ENCODE data around the gene OR5AL1.
"Not testable (repeated sequence)": the region's sequence is repeated elsewhere in the genome, so short reads cannot be mapped to it uniquely, and the experiment has no call there.

Gene OR5AL1

DNA sequence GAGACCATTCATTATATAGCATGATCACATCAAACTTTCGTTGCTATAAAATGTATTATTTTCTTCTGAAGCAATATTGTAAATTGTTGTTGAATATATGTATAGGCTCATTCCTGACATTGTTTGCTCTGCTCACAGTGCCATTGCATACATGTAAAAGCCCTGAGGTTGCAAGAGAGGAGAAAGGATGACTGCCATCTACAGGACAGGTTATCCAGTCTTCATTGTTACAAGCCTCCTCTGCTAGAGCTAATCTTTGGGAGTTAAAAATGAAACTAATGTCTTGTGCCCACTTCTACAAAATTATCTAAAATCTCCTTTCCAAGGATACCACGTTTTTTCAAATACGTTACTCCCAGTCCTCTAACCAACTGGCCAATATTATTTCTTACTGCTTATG lies 16.4 kb upstream of the OR5AL1 start:
- H4K20me1 ChIP-seq (ENCODE audit: low read depth, low read length), result no peaks in the 10 kb centered on the region
- H3K27ac ChIP-seq (ENCODE audit: low read depth, low read length), result no peak overlapping the region
- no peaks in the 10 kb centered on the region for H3F3A ChIP-seq (ENCODE audit: insufficient read depth)
- no peaks in the 10 kb centered on the region for H3K27me3 ChIP-seq (ENCODE audit: low read length)
- no peak for TF ChIP-seq EZH2phosphoT487 (conservative IDR thresholded peaks at IDR 0.05; ENCODE audit: low read length)
- TF ChIP-seq CTCF (IDR thresholded peaks at IDR 0.05; ENCODE audit: insufficient read depth, low read length, poor library complexity, severe bottlenecking), result no peak
- no peaks in the 10 kb centered on the region for H3K79me2 ChIP-seq (ENCODE audit: insufficient read depth, low read length)
- no peaks in the 10 kb centered on the region for H3K9me3 ChIP-seq (ENCODE audit: insufficient read depth, low read length)
- no peak overlapping the region for H3K9ac ChIP-seq (ENCODE audit: low read length)
- no peak overlapping the region for H3K4me2 ChIP-seq (ENCODE audit: low read depth, low read length, poor library complexity, severe bottlenecking)
- H3K36me3 ChIP-seq (ENCODE audit: low read length), result no peaks in the 10 kb centered on the region
- no peak overlapping the region for H3K4me3 ChIP-seq (ENCODE audit: insufficient read depth, low read length, poor library complexity, severe bottlenecking)
- H2AFZ ChIP-seq (ENCODE audit: low read depth, low read length, severe bottlenecking), result no peak overlapping the region
- no peaks in the 10 kb centered on the region for H3K9me2 ChIP-seq (replicated peaks; ENCODE audit: insufficient read depth, low read length)

GRCh38 chr11:56401858-56402461 lies 10.5 kb upstream of the OR5AL1 start:
- not testable (repeated sequence) for H4K20me1 ChIP-seq (ENCODE audit: low read depth, low read length); H3K4me2 ChIP-seq (ENCODE audit: low read depth, low read length, poor library complexity, severe bottlenecking); H3K9me2 ChIP-seq (replicated peaks; ENCODE audit: insufficient read depth, low read length); H3K4me3 ChIP-seq (ENCODE audit: insufficient read depth, low read length, poor library complexity, severe bottlenecking); H2AFZ ChIP-seq (ENCODE audit: low read depth, low read length, severe bottlenecking); H3K79me2 ChIP-seq (ENCODE audit: insufficient read depth, low read length); H3K36me3 ChIP-seq (ENCODE audit: low read length); H3K9ac ChIP-seq (ENCODE audit: low read length); H3K27me3 ChIP-seq (ENCODE audit: low read length); H3F3A ChIP-seq (ENCODE audit: insufficient read depth); H3K9me3 ChIP-seq (ENCODE audit: insufficient read depth, low read length); H3K27ac ChIP-seq (ENCODE audit: low read depth, low read length)

- Histone ChIP-seq H3K9ac (ENCODE audit: low read length) (no peak overlapping the region), H3K9me3 (ENCODE audit: insufficient read depth, low read length) (no peaks in the 10 kb centered on the region), H3K36me3 (ENCODE audit: low read length) (no peaks in the 10 kb centered on the region), H3F3A (ENCODE audit: insufficient read depth) (no peaks in the 10 kb centered on the region), H3K27ac (ENCODE audit: low read depth, low read length) (no peak overlapping the region), H4K20me1 (ENCODE audit: low read depth, low read length) (no peaks in the 10 kb centered on the region), H3K9me2 (replicated peaks; ENCODE audit: insufficient read depth, low read length) (no peaks in the 10 kb centered on the region), H3K4me3 (ENCODE audit: insufficient read depth, low read length, poor library complexity, severe bottlenecking) (no peak overlapping the region), H2AFZ (ENCODE audit: low read depth, low read length, severe bottlenecking) (no peak overlapping the region), H3K27me3 (ENCODE audit: low read length) (no peaks in the 10 kb centered on the region), H3K79me2 (ENCODE audit: insufficient read depth, low read length) (no peaks in the 10 kb centered on the region), H3K4me2 (ENCODE audit: low read depth, low read length, poor library complexity, severe bottlenecking) (no peak overlapping the region)
- no peak for TF ChIP-seq EZH2phosphoT487 (conservative IDR thresholded peaks at IDR 0.05; ENCODE audit: low read length)
- TF ChIP-seq CTCF (IDR thresholded peaks at IDR 0.05; ENCODE audit: insufficient read depth, low read length, poor library complexity, severe bottlenecking), result no peak
Observed at GRCh38 chr11:56404393-56404792, 8.1 kb upstream of the OR5AL1 start.

GRCh38 chr11:56410801-56411200 lies 1.7 kb upstream of the OR5AL1 start:
- H3K4me2 ChIP-seq (ENCODE audit: low read depth, low read length, poor library complexity, severe bottlenecking), result no peak overlapping the region
- H3K9me2 ChIP-seq (replicated peaks; ENCODE audit: insufficient read depth, low read length), result no peaks in the 10 kb centered on the region
- H3K36me3 ChIP-seq (ENCODE audit: low read length), result no peaks in the 10 kb centered on the region
- H4K20me1 ChIP-seq (ENCODE audit: low read depth, low read length), result no peaks in the 10 kb centered on the region
- no peaks in the 10 kb centered on the region for H3K79me2 ChIP-seq (ENCODE audit: insufficient read depth, low read length)
- H3F3A ChIP-seq (ENCODE audit: insufficient read depth), result no peaks in the 10 kb centered on the region
- H3K27ac ChIP-seq (ENCODE audit: low read depth, low read length), result no peak overlapping the region
- TF ChIP-seq EZH2phosphoT487 (conservative IDR thresholded peaks at IDR 0.05; ENCODE audit: low read length) (no peak), CTCF (IDR thresholded peaks at IDR 0.05; ENCODE audit: insufficient read depth, low read length, poor library complexity, severe bottlenecking) (no peak)
- H3K27me3 ChIP-seq (ENCODE audit: low read length), result no peaks in the 10 kb centered on the region
- no peaks in the 10 kb centered on the region for H3K9me3 ChIP-seq (ENCODE audit: insufficient read depth, low read length)
- H2AFZ ChIP-seq (ENCODE audit: low read depth, low read length, severe bottlenecking), result no peak overlapping the region
- no peak overlapping the region for H3K4me3 ChIP-seq (ENCODE audit: insufficient read depth, low read length, poor library complexity, severe bottlenecking)
- H3K9ac ChIP-seq (ENCODE audit: low read length), result no peak overlapping the region
